ENCODE results near the gene SMTNL1.

- no peak for TF ChIP-seq CTCF (IDR thresholded peaks at IDR 0.05)
- TF ChIP-seq POLR2A (IDR thresholded peaks at IDR 0.05) = no peak
These were observed at the start of gene SMTNL1 for GRCh38 chr11:57536947-57537619.
